GM23248 (cell line): ENCODE results near the gene RAI14.

Experiments
- EZH2 ChIP-seq: fragments of 200-600 bp; sonication (generic); IDR thresholded peaks from 2 replicates; pipeline ENCODE4 v1.6.1; 2018; ENCODE audit warnings: antibody characterized with exemption, mild to moderate bottlenecking; ENCODE audit not compliant: insufficient read depth, poor library complexity, severe bottlenecking
- EZH2phosphoT487 ChIP-seq: fragments of 200-600 bp; sonication (generic); IDR thresholded peaks from 2 replicates; pipeline ENCODE4 v1.6.1; 2018; ENCODE audit warnings: antibody characterized with exemption, moderate library complexity, mild to moderate bottlenecking, low read depth; ENCODE audit not compliant: insufficient read depth

GRCh38 chr5:34789639-34790038 is 133.5 kb downstream of the RAI14 start:
- TF ChIP-seq EZH2 (no peak), EZH2phosphoT487 (no peak)
